ENCODE results near the gene EMC1. TPM values are rescaled to one million over a fixed set of nuclear protein-coding genes. Genes with fewer than 3 reads are reported as not detected.
"Not testable (repeated sequence)": the region's sequence is repeated elsewhere in the genome, so short reads cannot be mapped to it uniquely, and the experiment has no call there.

EMC1 gene
- polyA plus RNA-seq, 2 of the 4 experiments (the other 2 are of a cell fraction) = 25.8 to 32.2 TPM

DNA sequence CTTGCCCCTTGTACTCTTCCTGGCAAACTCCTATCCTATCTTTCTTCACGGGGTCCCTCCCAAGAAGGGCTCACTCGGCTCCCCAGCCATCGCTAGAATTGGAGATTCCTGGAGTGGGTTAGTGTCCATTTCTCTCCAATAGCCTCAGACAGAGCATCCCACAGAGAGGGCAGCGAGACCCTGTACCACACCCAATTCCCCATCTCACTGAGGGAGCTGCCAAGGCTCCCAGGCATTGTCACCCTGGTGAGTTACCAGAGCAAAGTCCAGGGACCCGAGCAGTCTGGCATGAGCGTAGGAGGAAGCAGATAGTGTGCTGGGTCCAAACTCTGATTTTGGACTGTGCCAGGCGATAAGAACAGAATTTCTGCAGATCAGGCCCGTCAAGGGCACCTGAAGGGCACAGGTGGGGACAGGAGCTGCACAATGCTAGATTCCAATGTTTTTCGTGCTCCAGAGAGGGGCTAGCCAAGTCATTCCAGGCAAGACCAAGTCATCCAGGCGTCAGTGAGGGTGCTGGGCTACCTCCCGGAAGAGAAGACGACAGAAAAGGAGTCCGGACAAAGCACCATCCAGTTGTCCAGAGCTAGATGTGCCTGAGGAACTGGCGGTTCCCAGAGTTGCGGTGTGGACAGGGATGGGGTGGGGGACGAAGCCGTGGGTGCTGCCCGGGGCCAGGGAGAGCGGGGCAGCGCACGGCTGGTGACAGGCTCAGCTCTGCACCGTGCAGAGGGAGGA is 22.0 kb upstream of the EMC1 start:
- DNase-seq (ENCODE audit: low read depth in 1 of 2, low spot score in 1 of 2) = no peak
- Histone ChIP-seq H3K4me1 (no peaks in the 10 kb centered on the region), H3K4me2 (no peak overlapping the region), H3K27ac (no peak overlapping the region), H3K4me3 (no peak overlapping the region), H3K9me3 (no peaks in the 10 kb centered on the region)
- no peak for FAIRE-seq
- 87% methylated on average over 19 of the region's 22 CpGs for WGBS (ENCODE audit: missing lambda C conversion rate)
- TF ChIP-seq NFE2L2 (conservative IDR thresholded peaks at IDR 0.05; ENCODE audit: low read length) (no peak), KDM5A (IDR thresholded peaks at IDR 0.05) (no peak), FOXS1 (CRISPR knock-in tag; IDR thresholded peaks at IDR 0.05) (no peak), ZNF302 (CRISPR knock-in tag; IDR thresholded peaks at IDR 0.05) (no peak), BHLHE40 (IDR thresholded peaks at IDR 0.05; ENCODE audit: low read depth, low read length) (no peak), CHD4 (IDR thresholded peaks at IDR 0.05; ENCODE audit: borderline replicate concordance) (no peak), ZSCAN20 (CRISPR knock-in tag; IDR thresholded peaks at IDR 0.05) (no peak), PBX3 (IDR thresholded peaks at IDR 0.05) (no peak), RNF2 (IDR thresholded peaks at IDR 0.05; ENCODE audit: borderline replicate concordance, low read depth) (no peak), RFX5 (IDR thresholded peaks at IDR 0.05) (no peak)
- TF ChIP-seq, protein P1, sequence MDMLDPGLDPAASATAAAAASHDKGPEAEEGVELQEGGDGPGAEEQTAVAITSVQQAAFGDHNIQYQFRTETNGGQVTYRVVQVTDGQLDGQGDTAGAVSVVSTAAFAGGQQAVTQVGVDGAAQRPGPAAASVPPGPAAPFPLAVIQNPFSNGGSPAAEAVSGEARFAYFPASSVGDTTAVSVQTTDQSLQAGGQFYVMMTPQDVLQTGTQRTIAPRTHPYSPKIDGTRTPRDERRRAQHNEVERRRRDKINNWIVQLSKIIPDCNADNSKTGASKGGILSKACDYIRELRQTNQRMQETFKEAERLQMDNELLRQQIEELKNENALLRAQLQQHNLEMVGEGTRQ (IDR thresholded peaks at IDR 0.05) = no peak
- TF ChIP-seq, protein P2, sequence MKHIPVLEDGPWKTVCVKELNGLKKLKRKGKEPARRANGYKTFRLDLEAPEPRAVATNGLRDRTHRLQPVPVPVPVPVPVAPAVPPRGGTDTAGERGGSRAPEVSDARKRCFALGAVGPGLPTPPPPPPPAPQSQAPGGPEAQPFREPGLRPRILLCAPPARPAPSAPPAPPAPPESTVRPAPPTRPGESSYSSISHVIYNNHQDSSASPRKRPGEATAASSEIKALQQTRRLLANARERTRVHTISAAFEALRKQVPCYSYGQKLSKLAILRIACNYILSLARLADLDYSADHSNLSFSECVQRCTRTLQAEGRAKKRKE (CRISPR knock-in tag; IDR thresholded peaks at IDR 0.05; ENCODE audit: low read depth) = no peak
- TF ChIP-seq, protein P3, sequence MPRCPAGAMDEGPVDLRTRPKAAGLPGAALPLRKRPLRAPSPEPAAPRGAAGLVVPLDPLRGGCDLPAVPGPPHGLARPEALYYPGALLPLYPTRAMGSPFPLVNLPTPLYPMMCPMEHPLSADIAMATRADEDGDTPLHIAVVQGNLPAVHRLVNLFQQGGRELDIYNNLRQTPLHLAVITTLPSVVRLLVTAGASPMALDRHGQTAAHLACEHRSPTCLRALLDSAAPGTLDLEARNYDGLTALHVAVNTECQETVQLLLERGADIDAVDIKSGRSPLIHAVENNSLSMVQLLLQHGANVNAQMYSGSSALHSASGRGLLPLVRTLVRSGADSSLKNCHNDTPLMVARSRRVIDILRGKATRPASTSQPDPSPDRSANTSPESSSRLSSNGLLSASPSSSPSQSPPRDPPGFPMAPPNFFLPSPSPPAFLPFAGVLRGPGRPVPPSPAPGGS (IDR thresholded peaks at IDR 0.05) = no peak
- ChIA-PET POLR2A (no interaction called here), CTCF (no interaction called here)
- no peak for ATAC-seq

GRCh38 chr1:19272064-19272463 is 20.7 kb upstream of the EMC1 start:
- ATAC-seq (no peak), FAIRE-seq (no peak), DNase-seq (ENCODE audit: low read depth in 1 of 2, low spot score in 1 of 2) (no peak)
- no peak overlapping the region for H3K4me3 ChIP-seq
- ChIA-PET POLR2A (no interaction called here), CTCF (no interaction called here)
- no peak for TF ChIP-seq MAZ (IDR thresholded peaks at IDR 0.05; ENCODE audit: borderline replicate concordance, low read depth, low read length)
- no peak for TF ChIP-seq TFCP2L1 (CRISPR knock-in tag; IDR thresholded peaks at IDR 0.05)
- TF ChIP-seq MAX (IDR thresholded peaks at IDR 0.05) = no peak
- TF ChIP-seq KDM1A (IDR thresholded peaks at IDR 0.05; ENCODE audit: low read depth) = no peak
- no peak for TF ChIP-seq EP300 (IDR thresholded peaks at IDR 0.05)
- no peaks in the 10 kb centered on the region for H3K4me1 ChIP-seq
- H3K4me2 ChIP-seq = no peak overlapping the region
- no peaks in the 10 kb centered on the region for H3K9me3 ChIP-seq
- H3K27ac ChIP-seq = no peak overlapping the region

GRCh38 chr1:19270343-19270730 is 19.0 kb upstream of the EMC1 start:
- H3K27ac ChIP-seq; DNase-seq (ENCODE audit: low read depth in 1 of 2, low spot score in 1 of 2); H3K4me1 ChIP-seq; H3K4me3 ChIP-seq; H3K4me2 ChIP-seq; FAIRE-seq; H3K9me3 ChIP-seq; POLR2A ChIA-PET: not testable (repeated sequence)
- 70% methylated on average over 5 of the region's 6 CpGs for WGBS (ENCODE audit: missing lambda C conversion rate)
- peak in 1 of 2 experiments; percentile 39; a peak in 1 of 6 replicates for ATAC-seq
- CTCF ChIA-PET = interaction anchor here (0.6 kb wide), 1 partner anchor 25 kb away, joined by 5 read pairs; no protein-coding TSS in a partner anchor

GRCh38 chr1:19269427-19270342 is 18.4 kb upstream of the EMC1 start:
- POLR2A ChIA-PET, H3K4me2 ChIP-seq, H3K4me1 ChIP-seq, H3K27ac ChIP-seq, H3K9me3 ChIP-seq, H3K4me3 ChIP-seq, FAIRE-seq: not testable (repeated sequence)
- ATAC-seq (peak in 1 of 2 experiments; percentile 64; a peak in 3 of 6 replicates), DNase-seq (ENCODE audit: low read depth in 1 of 2, low spot score in 1 of 2) (peak in 1 of 2 experiments; percentile 17)
- WGBS (ENCODE audit: missing lambda C conversion rate) = 55% methylated on average over 7 of the region's 9 CpGs
- CTCF ChIA-PET = interaction anchor here (0.6 to 1.5 kb wide), 3 partner anchors 14 to 392 kb away, joined by 3 to 5 read pairs (median 5); no protein-coding TSS in a partner anchor

Data from A549 (cell line).